ENCODE data around the gene AICDA.

AICDA gene

DNA sequence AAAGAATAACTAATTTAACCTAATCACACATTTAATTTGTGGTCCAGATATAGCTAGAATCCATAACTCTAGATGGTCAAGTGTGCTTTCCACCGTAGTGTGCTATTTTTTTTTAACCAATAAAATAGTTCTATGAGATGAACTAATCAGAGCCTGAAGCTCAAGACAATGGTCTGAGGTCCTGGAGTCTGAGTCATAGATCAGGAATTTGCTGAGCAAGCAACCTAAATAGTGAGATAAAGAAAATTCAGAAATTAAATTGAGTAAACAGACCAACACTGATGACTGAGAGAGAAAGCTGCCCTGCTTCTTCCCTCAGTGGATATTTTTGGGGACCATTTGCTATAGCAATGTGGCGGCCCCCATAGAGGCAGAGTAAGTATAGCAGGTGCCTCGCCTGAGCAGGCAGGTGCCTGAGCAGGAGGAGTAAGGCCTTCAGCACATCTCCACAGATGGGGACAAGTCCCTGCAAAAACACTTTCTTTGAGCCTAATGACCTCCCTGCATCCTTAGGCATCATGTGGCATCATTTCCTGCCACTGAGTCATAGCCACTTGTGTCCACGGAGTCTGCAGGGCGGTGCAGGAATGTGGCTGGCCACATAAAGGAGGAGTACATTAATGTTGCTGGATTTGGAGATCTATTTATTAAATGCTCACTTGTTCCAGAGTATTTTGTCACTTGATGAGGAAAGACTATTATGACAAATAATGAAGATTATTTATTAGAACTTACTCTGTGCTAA, 58.0 kb downstream of the AICDA start:
- no peak for DNase-seq

DNA sequence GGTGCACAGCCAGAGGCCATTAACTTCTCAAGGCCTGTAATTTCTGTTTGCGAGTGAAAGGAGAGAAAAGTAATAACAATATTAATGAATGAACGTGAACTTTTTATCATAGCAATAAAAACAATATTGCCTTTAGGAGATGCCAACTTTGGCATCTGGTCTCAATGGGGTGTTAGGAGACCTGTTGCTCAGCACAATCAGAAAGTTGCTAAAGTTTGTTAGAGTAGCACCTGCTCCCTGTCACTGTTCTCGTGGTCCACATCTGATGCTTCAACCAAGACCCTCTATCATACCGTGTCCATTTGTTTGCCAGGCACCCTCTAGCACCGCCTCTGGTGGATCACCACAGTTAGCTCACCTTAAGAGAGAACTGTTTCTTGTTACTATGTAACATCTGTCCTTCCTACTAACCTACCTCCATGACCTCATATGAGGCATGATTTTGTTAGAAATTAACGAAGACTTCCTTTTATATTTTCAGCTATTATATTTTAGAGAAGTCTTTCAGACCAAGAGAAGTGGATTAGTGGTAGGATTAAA, 59.5 kb downstream of the AICDA start:
- peak; percentile 98 for DNase-seq

All from NCI-H1105 treated with DMSO at 0.1 percent for 48 hours (cell line).